ENCODE measurements around the gene JPH3. TPM values are rescaled to one million over a fixed set of nuclear protein-coding genes. Genes with fewer than 3 reads are reported as not detected.

The JPH3 gene
- polyA plus RNA-seq (2011; rRNA removed) (0.36 and 0.38 TPM in 2 replicates), polyA plus RNA-seq (2017; fragmentation: RNase III; extraction: RNeasy Plus Mini Kit Qiagen cat#74134 plus additional on column Dnase treatment) (1.4 to 1.6 TPM (median 1.4 TPM) in 3 replicates), polyA minus RNA-seq (2011; rRNA and poly(A)+ RNA removed) (0.17 and 0.58 TPM in 2 replicates)
- polyA plus RNA-seq (2012; cell fraction: cytosol; rRNA removed), result 0.66 and 0.96 TPM in 2 replicates
- polyA plus RNA-seq (2012; cell fraction: nucleus; rRNA removed), result 0.80 and 0.91 TPM in 2 replicates

GRCh38 chr16:87602001-87602775 lies at the start of gene JPH3:
TSS of gene JPH3 (plus strand) at chr16:87602508. CDS start at chr16:87603147, 639 bp downstream.
- peaks cover 15% of the 10 kb centered on the region for H3K9me3 ChIP-seq
- CTCF ChIA-PET, result interaction anchor here (0.6 to 1.8 kb wide), 3 partner anchors 13 to 1815 kb away, joined by 3 to 5 read pairs (median 4); no protein-coding TSS in a partner anchor
- DNase-seq (ENCODE audit: low read depth in 1 of 2, low spot score in 1 of 2) (peak in 1 of 2 experiments; percentile 20), FAIRE-seq (no peak), ATAC-seq (peak in 1 of 2 experiments; percentile 7; a peak in 1 of 6 replicates)
- peak within 1 kb of the TSS; percentile 13 to 81; a peak in 4 of 6 replicates for H3K27ac ChIP-seq
- peak within 1 kb of the TSS; percentile 98 for H3K4me2 ChIP-seq
- no CpG with 5 or more reads among the region's 122 CpGs for WGBS (ENCODE audit: missing lambda C conversion rate)
- POLR2A ChIA-PET, result no interaction called here
- peak within 1 kb of the TSS; percentile 55 for H3K4me3 ChIP-seq
- TF ChIP-seq MYC (IDR thresholded peaks at IDR 0.05; ENCODE audit: borderline replicate concordance, low read length) (no peak), CHD2 (IDR thresholded peaks at IDR 0.05; ENCODE audit: low read length, partially characterized antibody) (no peak)
- H3K4me1 ChIP-seq, result peaks cover 8% of the 10 kb centered on the region; the same call in 1 of the 3 replicates

GRCh38 chr16:87552772-87553573 lies 49.3 kb upstream of the JPH3 start:
- 63% methylated on average over 18 of the region's 18 CpGs for WGBS (ENCODE audit: missing lambda C conversion rate)
- Histone ChIP-seq H3K4me3 (no peak overlapping the region), H3K9me3 (no peaks in the 10 kb centered on the region), H3K4me1 (no peaks in the 10 kb centered on the region), H3K4me2 (no peak overlapping the region), H3K27ac (no peak overlapping the region)
- CTCF ChIA-PET, result interaction anchor here (0.8 to 3.1 kb wide), 5 partner anchors 10 to 137 kb away, joined by 3 to 21 read pairs (median 4); no protein-coding TSS in a partner anchor
- DNase-seq (ENCODE audit: low read depth in 1 of 2, low spot score in 1 of 2), result no peak
- TF ChIP-seq MAFK (IDR thresholded peaks at IDR 0.05; ENCODE audit: partially characterized antibody) (no peak), ZC3H11A (IDR thresholded peaks at IDR 0.05) (peak; percentile 34), USF2 (IDR thresholded peaks at IDR 0.05) (peak; percentile 36; the same call in 1 of the 2 replicates), EHMT2 (IDR thresholded peaks at IDR 0.05; ENCODE audit: low read depth) (no peak), FOSB (CRISPR knock-in tag; IDR thresholded peaks at IDR 0.05) (no peak), ESRRA (IDR thresholded peaks at IDR 0.05; ENCODE audit: borderline replicate concordance, low read length) (no peak), TP53 (CRISPR knock-in tag; IDR thresholded peaks at IDR 0.05) (no peak)
- POLR2A ChIA-PET, result no interaction called here
- FAIRE-seq, result no peak
- ATAC-seq, result no peak

- ChIA-PET POLR2A (no interaction called here), CTCF (interaction anchor here (1.4 to 3.7 kb wide), 3 partner anchors 17 to 81 kb away, joined by 4 to 24 read pairs (median 21); no protein-coding TSS in a partner anchor)
- TF ChIP-seq HEYL (CRISPR knock-in tag; IDR thresholded peaks at IDR 0.05) (no peak), KDM1A (IDR thresholded peaks at IDR 0.05; ENCODE audit: low read depth) (no peak), REST (IDR thresholded peaks at IDR 0.05) (no peak), CHD2 (IDR thresholded peaks at IDR 0.05; ENCODE audit: low read length, partially characterized antibody) (no peak), RNF2 (IDR thresholded peaks at IDR 0.05; ENCODE audit: borderline replicate concordance, low read depth) (no peak), FOSB (CRISPR knock-in tag; IDR thresholded peaks at IDR 0.05) (no peak), RARB (CRISPR knock-in tag; IDR thresholded peaks at IDR 0.05) (no peak), ESRRA (IDR thresholded peaks at IDR 0.05; ENCODE audit: borderline replicate concordance, low read length) (no peak), NPAS2 (CRISPR knock-in tag; IDR thresholded peaks at IDR 0.05; ENCODE audit: borderline replicate concordance) (no peak), ZSCAN20 (CRISPR knock-in tag; IDR thresholded peaks at IDR 0.05) (no peak)
- Histone ChIP-seq H3K4me3 (no peak overlapping the region), H3K4me2 (no peak overlapping the region), H3K27ac (no peak overlapping the region), H3K9me3 (no peaks in the 10 kb centered on the region), H3K4me1 (no peaks in the 10 kb centered on the region)
- DNase-seq (ENCODE audit: low read depth in 1 of 2, low spot score in 1 of 2) (no peak), ATAC-seq (no peak), FAIRE-seq (no peak)
- WGBS (ENCODE audit: missing lambda C conversion rate), result 78% methylated on average over 22 of the region's 22 CpGs
Observed at GRCh38 chr16:87554754-87555427, 47.4 kb upstream of the JPH3 start.
